Measurements from ENCODE around the gene PHKG1.
"Not testable (repeated sequence)": the region's sequence is repeated elsewhere in the genome, so short reads cannot be mapped to it uniquely, and the experiment has no call there.

PHKG1 gene

DNA sequence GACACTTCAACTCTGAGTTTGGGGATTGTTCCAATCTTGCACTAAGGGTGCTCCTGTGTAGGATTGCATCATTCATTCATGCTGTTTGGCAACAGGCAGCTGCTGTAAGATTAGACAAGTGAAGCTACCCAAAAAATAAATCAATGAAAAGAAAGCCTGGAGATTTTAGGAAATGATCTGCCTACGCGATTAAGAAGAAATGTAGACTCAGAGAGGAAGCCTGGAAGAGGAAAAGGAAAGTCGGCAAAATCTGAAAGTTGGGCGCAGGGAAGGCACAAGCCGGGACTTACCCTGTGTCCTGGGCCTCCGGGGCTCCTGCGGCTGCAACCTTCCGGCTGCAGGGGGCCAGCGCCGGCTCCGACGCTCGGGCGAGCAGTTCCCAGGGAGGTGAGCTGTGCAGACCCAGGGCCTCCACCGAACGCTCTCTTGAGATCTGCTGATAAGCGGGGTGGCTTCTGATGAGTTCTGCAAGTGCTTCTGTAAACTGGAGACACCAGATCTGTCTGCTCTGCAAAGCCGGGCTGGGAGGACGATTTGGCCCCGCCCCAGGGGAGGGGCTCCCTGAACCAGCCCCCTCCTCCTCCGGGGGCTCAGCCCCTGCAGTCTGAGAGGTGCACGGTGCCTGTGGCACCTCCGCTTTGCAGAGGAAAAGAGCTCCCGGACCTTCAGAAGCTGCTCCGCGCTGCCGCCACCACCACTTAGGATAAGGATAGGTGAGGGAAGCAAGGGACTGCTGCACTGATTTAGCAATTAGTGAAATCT lies 58.9 kb downstream of the PHKG1 start:
- DNase-seq, result peak; percentile 76

DNA sequence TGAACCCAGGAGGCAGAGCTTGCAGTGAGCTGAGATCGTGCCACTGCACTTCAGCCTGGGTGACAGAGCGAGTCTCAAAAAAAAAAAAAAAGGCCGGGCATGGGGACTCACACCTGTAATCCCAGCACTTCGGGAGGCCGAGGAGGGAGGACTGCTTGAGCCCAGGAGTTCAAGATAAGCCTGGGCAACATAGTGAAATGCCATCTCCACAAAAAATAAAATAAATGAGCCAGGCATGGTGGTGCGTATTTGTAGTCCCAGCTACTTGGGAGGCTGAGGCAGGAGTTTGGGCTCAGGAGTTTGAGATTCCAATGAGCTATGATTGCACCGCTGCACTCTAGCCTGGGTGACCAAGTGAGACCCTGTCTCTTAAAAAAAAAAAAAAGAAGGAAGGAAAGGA lies 60.2 kb downstream of the PHKG1 start:
- DNase-seq, result not testable (repeated sequence)

DNA sequence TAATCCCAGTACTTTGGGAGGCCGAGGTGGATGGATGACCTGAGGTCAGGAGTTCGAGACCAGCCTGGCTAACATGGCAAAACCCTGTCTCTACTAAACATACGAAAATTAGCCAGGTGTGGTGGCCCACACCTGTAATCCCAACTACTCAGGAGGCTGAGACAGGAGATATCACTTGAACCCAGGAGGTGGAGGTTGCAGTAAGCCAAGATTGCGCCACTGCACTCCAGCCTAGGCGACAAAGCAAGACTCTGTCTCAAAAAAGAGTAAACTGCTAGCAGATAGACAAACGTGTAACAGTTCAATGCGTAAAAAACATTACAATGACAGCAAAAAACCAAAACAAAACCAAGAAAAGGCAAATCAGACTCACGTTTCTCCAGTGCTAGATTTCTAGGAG lies 61.2 kb downstream of the PHKG1 start:
- not testable (repeated sequence) for DNase-seq

DNA sequence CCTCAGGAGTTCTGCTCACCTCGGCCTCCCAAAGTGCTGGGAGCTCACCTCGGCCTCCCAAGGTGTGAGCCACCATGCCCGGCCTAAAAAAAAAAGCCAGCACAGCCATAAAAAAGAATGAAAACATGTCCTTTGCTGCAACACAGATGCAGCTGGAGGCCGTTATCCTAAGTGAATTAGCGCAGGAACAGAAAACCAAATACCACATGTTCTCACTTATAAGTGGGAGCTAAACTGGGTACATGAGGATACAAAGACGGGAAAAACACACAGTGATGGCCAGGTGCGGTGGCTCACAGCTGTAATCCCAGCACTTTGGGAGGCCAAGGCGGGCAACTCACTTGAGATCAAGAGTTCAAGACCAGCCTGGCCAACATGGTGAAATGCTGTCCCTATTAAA lies 62.4 kb downstream of the PHKG1 start:
- DNase-seq, result no peak

Data from fibroblast of upper back skin (primary cell).